HG02938 (cell line): Measurements from ENCODE around the gene CADPS2.

Experiments
- ATAC-seq: cut with Tn5 transposase; IDR thresholded peaks from one replicate; pipeline ENCODE4 v1.9.1; 2021; ENCODE audit warnings: mild to moderate bottlenecking, moderate library complexity; ENCODE audit not compliant: unreplicated experiment

CADPS2 gene

DNA sequence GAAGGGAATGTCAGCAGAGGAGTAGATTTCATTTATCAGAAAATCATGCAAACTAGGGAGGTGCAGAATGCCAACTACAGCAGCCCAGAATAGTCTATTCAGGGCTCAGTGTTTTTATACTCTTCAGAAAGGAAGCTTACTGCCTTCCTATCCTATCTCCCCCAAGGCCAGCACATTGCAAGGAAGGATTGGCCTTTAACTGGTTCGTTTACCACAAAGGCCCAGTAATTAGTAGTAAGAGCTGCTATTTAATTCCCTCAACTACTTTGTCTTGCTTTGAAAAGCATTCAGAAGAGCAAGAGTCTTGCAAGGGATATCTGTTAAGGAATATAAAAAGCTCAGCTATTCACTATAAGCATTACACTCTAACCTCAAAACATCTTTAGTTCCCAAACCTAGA lies 97.1 kb downstream of the CADPS2 start:
- no peak for ATAC-seq

DNA sequence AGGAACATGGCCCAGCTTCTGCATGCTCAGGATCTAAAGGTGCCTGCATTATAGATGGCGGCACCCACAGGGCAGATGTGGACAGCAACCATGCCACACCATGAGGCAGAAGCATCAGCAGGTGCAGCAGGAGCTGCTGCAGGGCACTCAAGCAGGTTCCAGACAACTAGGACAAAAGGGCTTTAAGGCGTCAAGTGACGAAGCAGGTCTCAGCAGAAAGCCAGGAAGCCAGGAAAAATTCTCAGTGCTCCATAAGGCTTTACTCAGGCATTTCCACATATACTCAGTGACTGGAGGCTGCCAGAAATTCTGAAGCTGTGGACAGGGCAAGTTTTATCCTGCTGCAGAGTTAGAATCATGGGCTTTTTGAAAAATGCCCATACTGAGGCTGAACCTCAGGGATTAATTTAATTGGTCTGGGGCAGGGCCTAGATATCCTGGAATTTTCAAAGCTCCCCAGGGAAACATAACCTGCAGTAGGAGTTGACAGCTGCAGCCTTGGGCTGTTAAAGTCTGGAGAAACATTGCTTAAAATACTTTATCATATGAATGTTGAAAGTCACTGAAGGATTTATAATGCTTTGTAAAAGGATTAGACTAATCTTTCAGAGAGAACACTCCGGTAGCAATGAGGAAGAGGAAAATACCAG lies 115.4 kb downstream of the CADPS2 start:
- no peak for ATAC-seq

DNA sequence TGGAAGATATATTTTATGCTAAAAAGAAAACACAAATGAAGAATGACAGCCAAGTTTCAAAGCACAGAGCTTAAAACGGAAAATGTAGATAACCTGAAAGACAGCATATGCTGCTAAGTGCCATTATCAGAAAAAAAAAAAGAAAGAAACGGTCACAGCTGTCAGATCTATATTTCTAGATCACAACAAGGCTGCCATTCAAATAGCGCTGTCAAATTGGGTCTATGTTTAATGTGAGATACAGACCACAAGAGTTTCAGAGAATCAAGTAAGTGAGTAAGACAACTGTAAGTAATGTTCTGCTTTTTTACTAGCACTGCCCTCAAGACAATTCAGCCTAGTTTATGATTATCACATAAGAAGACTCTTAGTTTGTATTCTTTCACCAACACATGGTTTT lies 117.4 kb downstream of the CADPS2 start:
- ATAC-seq: no peak

DNA sequence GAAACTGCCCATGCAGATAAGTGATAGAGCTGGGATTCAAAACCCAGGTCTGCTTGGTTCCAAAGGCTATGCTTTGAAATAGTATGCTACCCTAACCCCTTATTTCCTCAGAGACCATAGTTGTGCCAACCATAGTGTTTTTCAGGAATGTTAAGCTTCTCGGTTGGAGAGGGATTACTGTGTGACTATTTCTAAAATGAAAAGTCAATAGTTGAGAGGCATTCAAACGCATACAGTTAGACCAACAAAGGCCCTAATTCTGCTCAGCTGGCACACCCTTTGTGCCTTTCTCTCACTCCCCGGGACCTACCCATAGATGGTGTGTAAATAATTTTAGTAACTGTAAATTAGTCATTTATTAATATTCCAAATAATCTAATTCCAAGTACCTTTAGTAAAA lies 118.9 kb downstream of the CADPS2 start:
- no peak for ATAC-seq

DNA sequence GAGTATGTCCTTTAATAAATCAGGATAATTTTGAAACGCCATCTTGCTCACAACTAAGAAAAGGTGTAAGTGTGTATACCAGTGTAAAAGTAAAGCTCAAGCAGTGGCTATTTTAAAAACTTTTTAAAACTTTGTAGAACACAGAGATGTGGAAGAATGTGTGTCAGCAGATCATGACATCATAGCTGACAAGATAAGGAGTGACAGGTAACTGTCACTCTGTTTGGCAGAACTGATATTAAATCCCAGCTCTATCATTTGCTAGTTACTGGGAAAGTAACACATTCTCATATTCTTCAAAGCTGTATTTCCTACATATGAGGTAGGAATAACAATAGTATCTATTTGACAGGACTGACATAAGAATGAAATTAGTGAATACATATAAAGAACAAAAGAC lies 119.7 kb downstream of the CADPS2 start:
- ATAC-seq: no peak

DNA sequence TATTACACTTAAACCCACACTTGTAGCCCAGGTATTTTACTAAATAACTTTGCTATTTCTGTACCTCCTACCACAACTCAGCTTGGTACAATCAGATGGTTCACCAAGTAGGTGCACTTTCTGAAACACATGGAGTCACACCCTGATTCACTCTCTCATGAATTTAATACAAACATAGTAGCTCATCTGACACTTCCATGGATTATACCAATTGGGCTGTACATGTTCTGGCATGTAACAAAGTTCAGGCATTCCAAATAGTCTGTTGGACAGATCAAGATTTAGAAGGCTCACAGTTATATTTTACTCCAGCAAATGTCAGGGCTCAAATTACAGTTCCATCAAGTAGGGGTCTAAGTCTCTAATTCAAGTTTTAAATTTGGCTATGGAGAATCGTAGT lies 121.4 kb downstream of the CADPS2 start:
- ATAC-seq: no peak

DNA sequence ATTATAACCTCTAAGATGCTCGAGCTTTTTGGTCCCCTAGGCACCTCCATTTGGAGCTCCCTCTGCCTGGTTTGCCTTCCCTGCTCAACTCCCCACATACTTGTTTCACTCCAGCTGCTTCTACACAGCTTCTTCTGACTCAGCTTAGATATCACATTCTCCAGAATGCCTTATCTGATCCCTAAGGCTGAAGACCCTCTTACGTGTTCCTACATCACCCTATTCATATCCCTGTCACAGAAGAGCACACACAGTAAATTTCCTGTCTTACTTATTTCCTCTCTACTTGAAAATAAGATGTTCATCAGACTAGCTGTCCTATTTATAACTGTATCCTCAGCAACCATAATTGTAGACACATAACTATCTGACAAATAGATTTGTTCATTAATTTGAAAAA lies 122.2 kb downstream of the CADPS2 start:
- ATAC-seq: no peak

DNA sequence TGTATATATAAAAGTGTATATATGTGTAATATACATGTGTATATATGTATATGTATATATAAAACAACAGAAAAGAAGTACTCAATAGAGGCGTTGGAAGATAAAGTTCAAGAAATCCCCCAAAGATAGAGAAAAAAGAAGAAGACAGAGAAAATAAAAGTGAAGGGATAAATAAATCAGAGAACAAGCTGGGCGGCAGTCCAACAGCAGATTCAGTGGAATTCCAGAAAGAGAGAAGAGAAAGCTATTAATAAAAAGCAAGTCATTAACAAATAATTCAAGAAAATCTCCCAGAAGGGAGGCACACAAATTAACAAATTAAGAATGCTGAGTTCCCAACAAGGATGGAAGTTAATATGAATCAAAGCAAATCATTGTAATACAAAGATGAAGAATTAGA lies 124.2 kb downstream of the CADPS2 start:
- no peak for ATAC-seq

DNA sequence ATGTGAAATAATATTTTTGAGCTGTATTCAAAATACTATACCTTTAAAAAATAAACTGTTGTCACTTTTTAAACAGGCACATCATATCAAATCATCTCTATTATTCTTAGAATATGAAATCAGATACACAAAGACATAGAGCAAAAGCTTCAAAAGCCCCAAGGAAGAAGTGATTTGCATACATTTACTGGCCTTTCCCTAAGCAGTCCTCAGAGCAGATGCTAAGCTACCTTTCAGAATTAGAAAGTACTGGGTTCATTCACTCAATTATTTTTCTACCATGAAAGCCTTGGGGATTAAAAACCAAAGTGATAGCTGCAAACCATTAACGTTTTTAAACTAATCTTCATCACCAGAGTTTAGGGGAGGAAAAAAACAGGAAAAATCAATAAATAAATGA lies 127.8 kb downstream of the CADPS2 start:
- no peak for ATAC-seq

DNA sequence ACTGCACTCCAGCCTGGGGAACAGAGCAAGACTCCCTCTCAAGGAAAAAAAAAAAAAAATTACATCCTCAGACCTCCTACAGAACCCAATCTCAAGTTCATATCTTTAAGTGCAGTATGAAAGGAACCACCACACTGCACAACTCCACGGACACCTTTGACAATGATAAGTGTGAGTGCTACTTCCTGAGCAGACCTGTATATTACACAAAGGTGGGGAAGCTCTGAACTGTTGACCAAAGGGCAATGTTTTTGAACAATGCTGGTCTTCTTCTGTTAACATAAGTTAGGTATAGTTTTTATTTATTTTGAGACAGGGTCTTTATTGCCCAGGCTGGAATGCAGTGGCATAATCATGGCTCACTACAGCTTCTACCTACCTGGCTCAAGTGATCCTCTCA lies 129.4 kb downstream of the CADPS2 start:
- ATAC-seq: no peak

DNA sequence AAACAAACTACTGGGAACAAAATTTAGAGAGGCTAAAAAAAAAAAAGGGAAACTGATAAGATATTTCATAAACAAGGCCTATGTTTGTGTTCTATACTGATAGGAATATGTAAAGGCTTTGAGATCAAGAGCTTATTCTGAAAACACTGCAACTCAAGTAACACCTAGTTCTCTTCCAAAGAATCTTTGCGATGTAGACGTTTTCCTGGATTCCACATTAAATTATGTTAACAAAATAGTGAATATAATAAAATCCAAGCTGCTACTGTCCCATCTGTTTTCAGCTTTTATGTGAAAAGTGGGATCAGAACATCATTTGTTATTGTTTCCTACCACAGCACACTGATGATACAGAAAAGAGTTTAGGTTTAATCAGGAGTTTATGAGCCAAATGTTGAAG lies 130.6 kb downstream of the CADPS2 start:
- no peak for ATAC-seq

DNA sequence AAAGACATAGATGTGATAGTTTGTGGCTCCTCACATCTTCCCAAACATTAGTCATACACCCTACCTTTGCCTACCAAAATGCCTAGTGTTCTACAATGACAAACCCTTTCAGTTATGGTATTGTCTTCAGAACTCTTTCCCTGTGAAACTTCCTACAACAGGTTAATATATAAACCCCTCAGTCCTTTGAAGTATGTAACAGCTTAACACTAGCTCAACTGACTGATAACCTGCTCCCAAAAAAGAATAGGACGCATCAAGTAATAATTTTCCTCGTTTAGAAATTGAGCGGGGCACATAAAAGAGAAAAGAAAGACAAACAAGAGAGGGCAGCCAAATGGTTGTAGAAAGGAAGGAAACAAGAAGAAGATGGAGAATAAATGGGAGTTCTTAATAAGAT lies 133.7 kb downstream of the CADPS2 start:
- no peak for ATAC-seq

DNA sequence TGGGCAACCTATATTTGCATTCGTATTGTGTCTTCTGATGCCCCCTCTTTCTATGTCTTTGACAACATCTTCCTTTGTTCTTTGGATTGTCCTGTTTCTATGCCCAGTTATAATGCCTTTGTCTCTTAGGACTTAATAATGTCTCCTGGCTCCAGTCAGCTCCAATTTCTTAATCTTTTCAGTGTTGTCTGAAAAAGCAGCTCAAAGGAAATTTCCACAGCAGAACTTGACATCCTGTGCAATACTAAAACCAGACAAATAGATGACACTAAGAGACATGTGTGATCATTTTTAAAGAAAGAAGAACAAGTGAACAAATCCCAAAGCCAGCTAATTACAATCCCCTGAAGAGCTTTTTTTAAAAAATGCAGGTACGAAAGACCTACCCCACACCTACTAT lies 135.9 kb downstream of the CADPS2 start:
- ATAC-seq: no peak

DNA sequence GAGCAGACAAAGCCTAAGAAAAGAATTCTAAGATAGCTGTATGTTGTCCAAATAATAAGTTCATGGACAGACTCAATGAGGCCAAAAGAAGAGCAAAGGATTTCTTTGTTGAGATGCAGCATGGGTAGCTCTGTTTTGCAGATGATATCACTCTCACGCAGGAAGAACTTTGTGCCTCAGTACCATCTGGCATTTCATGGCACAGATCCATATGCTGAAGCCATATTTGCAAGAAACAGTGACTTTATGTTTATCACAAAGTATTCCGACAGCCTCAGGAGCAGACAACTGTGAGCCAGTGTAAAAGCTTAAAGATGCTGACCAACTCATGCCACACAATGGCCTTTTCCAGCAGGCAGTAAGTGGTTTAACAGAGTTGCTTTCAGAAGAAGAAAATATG lies 138.1 kb downstream of the CADPS2 start:
- no peak for ATAC-seq

DNA sequence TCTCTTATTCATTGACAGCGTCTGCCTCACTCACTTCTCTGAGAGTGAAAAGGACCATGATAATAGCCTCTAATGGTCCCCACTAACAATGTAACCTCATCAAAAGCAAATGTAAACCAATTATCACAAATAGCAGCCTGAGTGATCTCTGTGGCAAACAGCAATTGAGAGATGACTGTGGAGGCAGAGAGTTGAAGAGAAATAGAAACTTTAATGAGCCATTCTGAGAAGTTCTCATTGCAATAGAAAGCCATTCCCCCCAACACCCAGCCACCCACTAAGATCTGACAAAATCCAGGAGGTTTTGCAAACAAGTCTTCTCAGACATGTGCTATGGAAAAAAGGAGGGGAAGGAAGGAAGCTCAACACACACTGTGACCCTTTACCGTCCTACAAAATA lies 139.3 kb downstream of the CADPS2 start:
- no peak for ATAC-seq

DNA sequence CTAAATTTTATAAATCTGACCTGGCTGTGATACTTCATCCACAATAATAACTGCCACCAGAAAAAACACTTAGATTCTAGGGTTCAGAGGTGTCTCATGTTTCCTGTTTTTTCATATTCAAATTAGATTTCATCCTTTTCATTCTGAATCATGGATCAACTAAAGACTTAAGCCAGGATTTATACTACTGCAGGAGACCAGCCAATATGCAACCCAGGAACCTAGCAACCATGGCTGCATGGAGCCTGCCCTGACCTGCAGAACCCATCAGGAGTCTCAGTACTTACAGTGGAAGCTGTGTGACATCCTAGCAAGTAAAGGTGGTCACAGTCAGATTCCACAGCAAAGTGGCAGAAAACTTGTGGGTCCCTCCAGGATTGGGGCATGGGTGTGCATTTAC lies 143.0 kb downstream of the CADPS2 start:
- ATAC-seq: no peak

DNA sequence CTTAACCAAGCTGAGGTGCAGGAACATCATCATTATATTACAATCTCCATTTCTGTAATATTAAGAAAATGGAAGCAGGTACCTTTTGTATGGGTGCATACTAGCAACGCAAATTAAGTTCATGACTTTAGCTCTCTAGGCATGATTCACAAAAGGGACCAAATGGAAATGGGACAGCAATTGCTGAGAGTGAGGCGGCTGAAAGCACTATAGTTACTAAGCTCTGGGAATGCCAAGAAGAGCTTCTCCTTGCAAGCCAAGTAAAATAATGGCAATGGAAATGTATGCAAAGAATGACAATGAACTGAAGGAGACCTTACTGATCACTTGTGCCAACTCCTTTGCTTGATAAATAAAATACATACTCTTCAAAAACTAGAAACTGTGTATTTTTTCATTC lies 147.3 kb downstream of the CADPS2 start:
- ATAC-seq: no peak

DNA sequence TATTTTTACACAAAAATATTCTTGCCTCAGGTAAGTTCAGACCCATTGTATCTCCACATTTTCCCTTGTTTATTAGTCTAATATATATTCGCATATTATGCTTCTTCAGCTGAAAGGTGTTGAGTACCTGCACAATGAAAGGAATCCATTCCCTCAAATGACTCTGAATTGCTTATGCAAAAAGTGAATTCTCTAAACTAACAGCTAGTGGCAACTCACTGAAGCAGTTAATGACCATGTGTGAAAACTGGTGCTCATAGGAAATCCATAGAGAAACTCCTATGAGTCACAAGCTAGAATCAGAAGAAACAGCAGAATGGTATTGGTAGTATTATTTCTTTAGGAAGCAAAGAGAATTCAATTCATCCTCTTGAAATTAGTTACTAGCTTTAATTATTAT lies 150.1 kb downstream of the CADPS2 start:
- ATAC-seq: no peak

DNA sequence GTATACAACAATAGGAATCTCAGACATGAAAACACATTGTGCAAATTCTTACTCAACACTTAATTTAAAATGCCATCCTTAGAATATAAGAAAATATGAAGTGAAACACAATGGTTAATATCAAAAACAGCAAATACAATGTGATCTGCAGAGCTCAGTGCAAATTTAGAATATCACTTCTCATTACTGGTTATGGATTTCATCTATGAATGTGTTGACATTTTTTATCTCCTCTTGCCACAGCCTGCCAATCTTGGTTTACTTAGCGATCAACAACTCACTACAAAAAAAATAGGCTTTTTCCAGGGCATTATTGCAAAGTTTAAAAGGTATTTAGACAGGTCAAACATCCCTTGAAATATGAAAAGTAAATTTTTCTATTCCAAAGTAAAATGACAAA lies 158.5 kb downstream of the CADPS2 start:
- ATAC-seq: no peak

DNA sequence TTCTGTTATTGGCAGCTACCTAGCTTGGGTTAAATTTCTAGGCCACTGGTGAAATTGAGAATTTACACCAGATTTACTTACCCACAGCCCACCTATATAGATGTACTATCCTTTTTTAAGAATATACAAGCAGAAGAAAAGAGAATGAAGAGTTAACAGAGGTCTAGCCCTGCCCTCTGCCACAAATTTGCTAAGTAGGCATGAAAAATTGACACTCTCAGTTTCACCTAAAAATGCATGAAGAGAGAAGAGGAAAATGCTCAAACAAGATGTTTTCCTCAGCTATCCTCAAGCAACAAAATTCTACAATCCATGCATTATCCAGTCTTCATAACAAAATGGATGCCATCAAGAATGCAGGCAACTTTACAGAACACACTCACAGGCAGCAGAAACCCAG lies 158.9 kb downstream of the CADPS2 start:
- ATAC-seq: no peak

DNA sequence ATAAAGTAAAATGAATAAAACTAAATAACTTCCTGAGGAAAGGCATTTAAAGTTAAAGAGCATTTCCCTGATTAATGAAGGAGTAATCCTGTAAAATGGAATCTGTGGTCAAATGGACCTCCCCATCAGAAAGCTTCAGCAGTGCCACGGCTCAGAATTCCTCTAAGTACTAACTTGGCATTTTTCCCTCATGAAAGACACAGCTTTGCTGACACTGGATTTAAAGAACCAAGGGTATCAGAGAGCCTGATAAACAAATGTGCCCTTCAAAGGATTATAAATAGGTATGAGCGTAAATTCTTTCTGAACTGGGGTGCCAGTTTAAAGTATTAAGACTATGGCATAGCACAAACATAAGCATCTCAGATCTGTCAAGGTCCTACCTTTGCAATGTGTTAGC lies 159.4 kb downstream of the CADPS2 start:
- no peak for ATAC-seq

DNA sequence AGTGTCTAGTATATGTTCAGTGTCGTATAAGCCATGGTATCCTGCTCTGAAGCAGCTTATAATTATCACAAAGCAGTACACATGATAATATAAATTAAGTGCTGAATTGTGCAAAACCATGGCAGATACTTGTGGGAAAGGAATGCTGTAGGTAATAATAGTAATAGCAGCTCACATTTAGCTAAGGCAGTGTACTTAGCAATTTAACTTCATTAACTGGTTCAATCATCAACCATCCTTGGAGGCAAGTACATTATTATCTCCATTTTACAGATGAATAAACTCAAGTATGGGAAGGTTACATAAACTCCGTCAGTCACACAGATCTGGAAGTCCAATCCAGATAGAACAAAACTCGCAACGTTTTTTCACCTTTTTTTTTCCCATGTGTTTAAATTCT lies 161.9 kb downstream of the CADPS2 start:
- ATAC-seq: no peak

DNA sequence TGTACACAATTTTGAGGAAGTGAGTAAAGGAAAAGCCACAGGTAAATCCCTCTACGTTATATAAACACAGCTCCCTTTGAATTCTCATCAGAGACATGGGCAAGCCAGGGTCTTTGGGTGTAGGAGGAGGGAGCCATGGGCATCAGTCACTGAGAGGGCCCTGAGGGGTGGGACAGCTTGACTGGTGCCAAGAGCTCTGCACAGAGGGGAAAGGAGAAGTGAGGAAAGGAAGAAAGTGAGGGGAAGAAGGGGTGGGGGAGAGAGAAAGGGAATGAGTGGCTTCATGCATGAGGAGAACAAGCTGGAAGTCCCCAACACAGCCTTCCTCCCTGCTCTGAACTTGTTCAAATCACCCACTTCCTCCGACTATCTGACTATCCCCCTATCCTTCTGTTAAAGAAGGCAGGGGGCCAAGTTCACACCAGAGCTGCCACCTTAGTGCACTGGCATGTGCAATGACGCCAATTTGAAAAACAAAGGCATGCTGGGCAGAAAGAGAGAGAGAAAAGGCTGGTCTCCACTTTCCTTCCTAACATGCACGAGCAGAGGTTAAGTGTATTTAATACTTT lies 167.2 kb downstream of the CADPS2 start:
- ATAC-seq: no peak
